ENCODE measurements around the gene CSNK2A2. TPM values are rescaled to one million over a fixed set of nuclear protein-coding genes. Genes with fewer than 3 reads are reported as not detected.

The CSNK2A2 gene
- total and polyA plus RNA-seq, 2 experiments from 2014 or later: 44.7 to 102 TPM

DNA sequence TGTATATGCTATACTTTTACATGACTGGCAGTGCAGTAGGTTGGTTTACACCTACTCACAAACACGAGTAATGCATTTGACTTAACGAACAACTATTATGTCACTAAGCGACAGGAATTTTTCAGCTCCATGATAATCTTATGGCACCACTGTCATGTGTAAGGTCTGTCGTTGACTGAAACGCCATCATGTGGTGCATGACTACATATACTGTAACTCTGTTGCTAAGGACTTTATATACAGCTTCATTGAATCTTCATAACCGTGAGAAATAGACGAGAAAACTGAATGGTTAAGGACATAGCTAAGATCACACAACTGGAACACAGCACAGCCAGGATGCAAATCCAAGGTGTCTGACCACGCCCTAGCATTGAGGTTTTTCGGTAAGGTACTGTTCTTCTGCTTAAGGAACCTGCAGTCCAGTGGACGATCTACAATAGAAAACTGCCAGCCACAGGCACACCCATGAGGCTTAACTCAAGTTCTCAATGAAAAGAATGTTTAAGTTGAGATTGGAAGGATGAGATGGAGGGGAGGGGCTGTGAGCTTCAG is 72.0 kb downstream of the CSNK2A2 start:
- H3K36me3 ChIP-seq (ENCODE audit: insufficient read depth): no peaks in the 10 kb centered on the region
- ATAC-seq: no peak
- no peak for DNase-seq (ENCODE audit: low spot score)
- TF ChIP-seq ZNF462 (CRISPR knock-in tag; IDR thresholded peaks at IDR 0.05): no peak
- no peak for TF ChIP-seq REST (IDR thresholded peaks at IDR 0.05; ENCODE audit: unreplicated experiment)
- no peak for TF ChIP-seq EZH2phosphoT487 (IDR thresholded peaks at IDR 0.05; ENCODE audit: unreplicated experiment)
- TF ChIP-seq POLR2AphosphoS5 (IDR thresholded peaks at IDR 0.05; ENCODE audit: low read depth): no peak
- no peak for TF ChIP-seq NANOG (IDR thresholded peaks at IDR 0.05; ENCODE audit: borderline replicate concordance)
- TF ChIP-seq ZNF114 (CRISPR knock-in tag; IDR thresholded peaks at IDR 0.05): no peak
- TF ChIP-seq STAT1 (IDR thresholded peaks at IDR 0.05; ENCODE audit: unreplicated experiment): no peak
- no peak for TF ChIP-seq ZNF331 (CRISPR knock-in tag; IDR thresholded peaks at IDR 0.05; ENCODE audit: low read depth)
- no peak overlapping the region for H3K4me2 ChIP-seq
- H3K4me3 ChIP-seq: no peak overlapping the region
- no peak overlapping the region for H3K27ac Mint-ChIP-seq
- no peaks in the 10 kb centered on the region for H3K27me3 ChIP-seq (ENCODE audit: insufficient read depth)
- H3K4me1 ChIP-seq (ENCODE audit: insufficient read depth): peaks cover 26% of the 10 kb centered on the region
- H4K20me1 ChIP-seq (replicated peaks; ENCODE audit: insufficient read depth): peaks cover 57% of the 10 kb centered on the region
- H3K9me3 Mint-ChIP-seq: peaks cover 4% of the 10 kb centered on the region; the same call in 2 of the 3 replicates
- H3K27ac ChIP-seq (ENCODE audit: low read depth): no peak overlapping the region
- no peak overlapping the region for H2AFZ ChIP-seq
- H3K27me3 Mint-ChIP-seq (ENCODE audit: insufficient read depth, low read depth, poor library complexity): peaks cover 5% of the 10 kb centered on the region
- H3K4me3 Mint-ChIP-seq: no peak overlapping the region
- H3K9me2 ChIP-seq (ENCODE audit: insufficient read depth): no peaks in the 10 kb centered on the region
- peaks cover 4% of the 10 kb centered on the region; the same call in 2 of the 3 replicates for H3K36me3 Mint-ChIP-seq (ENCODE audit: low read depth)
- peaks cover 3% of the 10 kb centered on the region; the same call in 1 of the 2 replicates for H3F3A ChIP-seq (replicated peaks; ENCODE audit: low read depth)
- H3K79me2 ChIP-seq (replicated peaks; ENCODE audit: insufficient read depth): peaks cover 75% of the 10 kb centered on the region
- H3K4me1 Mint-ChIP-seq: peaks cover 34% of the 10 kb centered on the region
